ENCODE results near the gene COX7B2.

GRCh38 chr4:46820154-46820553 is 88.9 kb downstream of the COX7B2 start:
- no peak for TF ChIP-seq ZNF70 (CRISPR knock-in tag; IDR thresholded peaks at IDR 0.05)
- no peak for TF ChIP-seq ISL1 (CRISPR knock-in tag; IDR thresholded peaks at IDR 0.05)
- TF ChIP-seq ESRRG (CRISPR knock-in tag; IDR thresholded peaks at IDR 0.05), result no peak
- TF ChIP-seq PATZ1 (CRISPR knock-in tag; IDR thresholded peaks at IDR 0.05; ENCODE audit: borderline replicate concordance), result no peak
- TF ChIP-seq, protein P1, sequence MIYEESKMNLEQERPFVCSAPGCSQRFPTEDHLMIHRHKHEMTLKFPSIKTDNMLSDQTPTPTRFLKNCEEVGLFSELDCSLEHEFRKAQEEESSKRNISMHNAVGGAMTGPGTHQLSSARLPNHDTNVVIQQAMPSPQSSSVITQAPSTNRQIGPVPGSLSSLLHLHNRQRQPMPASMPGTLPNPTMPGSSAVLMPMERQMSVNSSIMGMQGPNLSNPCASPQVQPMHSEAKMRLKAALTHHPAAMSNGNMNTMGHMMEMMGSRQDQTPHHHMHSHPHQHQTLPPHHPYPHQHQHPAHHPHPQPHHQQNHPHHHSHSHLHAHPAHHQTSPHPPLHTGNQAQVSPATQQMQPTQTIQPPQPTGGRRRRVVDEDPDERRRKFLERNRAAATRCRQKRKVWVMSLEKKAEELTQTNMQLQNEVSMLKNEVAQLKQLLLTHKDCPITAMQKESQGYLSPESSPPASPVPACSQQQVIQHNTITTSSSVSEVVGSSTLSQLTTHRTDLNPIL (CRISPR knock-in tag; IDR thresholded peaks at IDR 0.05; ENCODE audit: low read depth), result no peak
- no peak for TF ChIP-seq RARB (CRISPR knock-in tag; IDR thresholded peaks at IDR 0.05)
- no peak for TF ChIP-seq ZC3H10 (CRISPR knock-in tag; IDR thresholded peaks at IDR 0.05)
- TF ChIP-seq GLIS3 (CRISPR knock-in tag; IDR thresholded peaks at IDR 0.05), result no peak
- no peak for TF ChIP-seq ARNTL (CRISPR knock-in tag; IDR thresholded peaks at IDR 0.05; ENCODE audit: borderline replicate concordance, low read depth)
- TF ChIP-seq CSDC2 (CRISPR knock-in tag; IDR thresholded peaks at IDR 0.05), result no peak
- TF ChIP-seq CSRNP3 (CRISPR knock-in tag; IDR thresholded peaks at IDR 0.05), result no peak
- no peak for TF ChIP-seq OSR1 (CRISPR knock-in tag; IDR thresholded peaks at IDR 0.05)

Measured in SK-N-SH treated with all-trans-retinoic acid at 6 μM for 48 hours (cell line).